Measurements from ENCODE around the gene MYOCD. TPM values are rescaled to one million over a fixed set of nuclear protein-coding genes. Genes with fewer than 3 reads are reported as not detected.

The MYOCD gene
- total RNA-seq, 1 donor from 2014 or later: 11.9 TPM

GRCh38 chr17:12800855-12801365, 135.2 kb downstream of the MYOCD start:
- Mint-ChIP-seq H3K4me3 (ENCODE audit: unreplicated experiment) (no peak overlapping the region), H3K9me3 (ENCODE audit: low read depth) (peaks cover 11% of the 10 kb centered on the region), H3K27ac (ENCODE audit: unreplicated experiment) (no peak overlapping the region), H3K36me3 (ENCODE audit: low read depth) (peaks cover 2% of the 10 kb centered on the region), H3K4me1 (ENCODE audit: low read depth) (peaks cover 25% of the 10 kb centered on the region), H3K27me3 (ENCODE audit: low read depth) (no peaks in the 10 kb centered on the region)
- TF ChIP-seq CTCF (IDR thresholded peaks at IDR 0.05): no peak
- no peak for DNase-seq (ENCODE audit: low spot score)

- no peak overlapping the region for H3K4me3 Mint-ChIP-seq (ENCODE audit: unreplicated experiment)
- H3K27ac Mint-ChIP-seq (ENCODE audit: unreplicated experiment): no peak overlapping the region
- no peak for TF ChIP-seq CTCF (IDR thresholded peaks at IDR 0.05)
- peaks cover 9% of the 10 kb centered on the region for H3K4me1 Mint-ChIP-seq (ENCODE audit: low read depth)
- peaks cover 21% of the 10 kb centered on the region for H3K9me3 Mint-ChIP-seq (ENCODE audit: low read depth)
- no peak for DNase-seq (ENCODE audit: low spot score)
- H3K27me3 Mint-ChIP-seq (ENCODE audit: low read depth): no peaks in the 10 kb centered on the region
- peaks cover 2% of the 10 kb centered on the region for H3K36me3 Mint-ChIP-seq (ENCODE audit: low read depth)
These were observed 140.9 kb downstream of the MYOCD start for GRCh38 chr17:12806630-12807029.

GRCh38 chr17:12808723-12809122, 143.0 kb downstream of the MYOCD start:
- H3K27me3 Mint-ChIP-seq (ENCODE audit: low read depth): no peaks in the 10 kb centered on the region
- no peaks in the 10 kb centered on the region for H3K4me1 Mint-ChIP-seq (ENCODE audit: low read depth)
- H3K27ac Mint-ChIP-seq (ENCODE audit: unreplicated experiment): no peak overlapping the region
- H3K36me3 Mint-ChIP-seq (ENCODE audit: low read depth): peaks cover 2% of the 10 kb centered on the region
- no peak for DNase-seq (ENCODE audit: low spot score)
- H3K4me3 Mint-ChIP-seq (ENCODE audit: unreplicated experiment): no peak overlapping the region
- peaks cover 21% of the 10 kb centered on the region for H3K9me3 Mint-ChIP-seq (ENCODE audit: low read depth)
- TF ChIP-seq CTCF (IDR thresholded peaks at IDR 0.05): no peak

GRCh38 chr17:12812877-12813276, 147.2 kb downstream of the MYOCD start:
- no peak overlapping the region for H3K4me3 Mint-ChIP-seq (ENCODE audit: unreplicated experiment)
- H3K4me1 Mint-ChIP-seq (ENCODE audit: low read depth): no peaks in the 10 kb centered on the region
- DNase-seq (ENCODE audit: low spot score): no peak
- H3K36me3 Mint-ChIP-seq (ENCODE audit: low read depth): no peaks in the 10 kb centered on the region
- no peaks in the 10 kb centered on the region for H3K27me3 Mint-ChIP-seq (ENCODE audit: low read depth)
- no peak overlapping the region for H3K27ac Mint-ChIP-seq (ENCODE audit: unreplicated experiment)
- H3K9me3 Mint-ChIP-seq (ENCODE audit: low read depth): peaks cover 13% of the 10 kb centered on the region
- no peak for TF ChIP-seq CTCF (IDR thresholded peaks at IDR 0.05)

GRCh38 chr17:12813664-12814063, 148.0 kb downstream of the MYOCD start:
- DNase-seq (ENCODE audit: low spot score): no peak
- Mint-ChIP-seq H3K4me1 (ENCODE audit: low read depth) (no peaks in the 10 kb centered on the region), H3K27ac (ENCODE audit: unreplicated experiment) (no peak overlapping the region), H3K4me3 (ENCODE audit: unreplicated experiment) (no peak overlapping the region), H3K36me3 (ENCODE audit: low read depth) (no peaks in the 10 kb centered on the region), H3K9me3 (ENCODE audit: low read depth) (peaks cover 12% of the 10 kb centered on the region), H3K27me3 (ENCODE audit: low read depth) (no peaks in the 10 kb centered on the region)
- TF ChIP-seq CTCF (IDR thresholded peaks at IDR 0.05): no peak

Measured in chondrocyte (in vitro differentiated cells).